OCI-LY3 (cell line): Measurements from ENCODE around the gene AUTS2.

ENCODE experiments used
- H2AFZ ChIP-seq: fragments of 200-600, 300-600 bp; shearing (Covaris generic); 2 replicates; pipeline ENCODE4 v1.6.0; 2014; ENCODE audit warnings: antibody characterized with exemption, low read depth, low read length
- H3K27ac ChIP-seq: fragments of 200-600, 300-600 bp; sonication (generic); 2 replicates; pipeline ENCODE4 v1.5.1; 2014; ENCODE audit warnings: mild to moderate bottlenecking, low read length, moderate library complexity, mixed read lengths
- H3K27me3 ChIP-seq: fragments of 200-600, 300-600 bp; sonication (generic); 2 replicates; pipeline ENCODE4 v1.6.1; 2014; ENCODE audit warnings: low read depth, low read length, mixed read lengths
- H3K36me3 ChIP-seq: fragments of 200-600, 300-600 bp; sonication (generic); replicated peaks from 2 replicates; pipeline ENCODE3; 2014; ENCODE audit warnings: low read depth, low read length, mixed read lengths
- H3K4me1 ChIP-seq: fragments of 300-600, 200-600 bp; sonication (generic); 2 replicates; pipeline ENCODE4 v1.6.1; 2014; ENCODE audit warnings: low read length, mixed read lengths
- H3K4me2 ChIP-seq: fragments of 200-600, 300-600 bp; sonication (generic); 2 replicates; pipeline ENCODE4 v1.6.1; 2014; ENCODE audit warnings: low read length, mixed read lengths
- H3K4me3 ChIP-seq: fragments of 300-600, 200-600 bp; sonication (generic); 2 replicates; pipeline ENCODE4 v1.5.1; 2014; ENCODE audit warnings: antibody characterized with exemption, mild to moderate bottlenecking, low read length, moderate library complexity
- H3K79me2 ChIP-seq: fragments of 300-600, 200-600 bp; shearing (Covaris generic); 2 replicates; pipeline ENCODE4 v1.6.1; 2014; ENCODE audit warnings: mild to moderate bottlenecking, low read length, mixed read lengths
- H3K9ac ChIP-seq: fragments of 300-600, 200-600 bp; shearing (Covaris generic); 2 replicates; pipeline ENCODE4 v1.6.0; 2014; ENCODE audit warnings: mild to moderate bottlenecking, low read length, moderate library complexity
- H3K9me3 ChIP-seq: fragments of 200-600, 300-600 bp; shearing (Covaris generic); 2 replicates; pipeline ENCODE4 v1.6.1; 2014; ENCODE audit warnings: low read length, mixed read lengths; ENCODE audit not compliant: insufficient read depth
- H4K20me1 ChIP-seq: fragments of 200-600, 300-600 bp; sonication (generic); 2 replicates; pipeline ENCODE4 v1.6.1; 2016; ENCODE audit warnings: low read length, mixed read lengths; ENCODE audit not compliant: insufficient read depth
- CTCF ChIP-seq: fragments of 200-600, 300-600 bp; sonication (generic); IDR thresholded peaks from 2 replicates; pipeline ENCODE4 v1.5.1; 2014; ENCODE audit warnings: antibody characterized with exemption, low read length, low read depth
- EZH2phosphoT487 ChIP-seq: fragments of 200-600 bp; shearing (Covaris generic); IDR thresholded peaks from 2 replicates; pipeline ENCODE4 v1.6.1; 2018; ENCODE audit warnings: antibody characterized with exemption, mixed run types, low read depth

The AUTS2 gene

GRCh38 chr7:70598976-70599375 is 1000.7 kb downstream of the AUTS2 start:
- H2AFZ ChIP-seq: no peak overlapping the region
- no peaks in the 10 kb centered on the region for H3K36me3 ChIP-seq
- H3K9ac ChIP-seq: no peak overlapping the region
- no peak overlapping the region for H3K4me3 ChIP-seq
- TF ChIP-seq EZH2phosphoT487: no peak
- TF ChIP-seq CTCF: no peak
- no peaks in the 10 kb centered on the region for H4K20me1 ChIP-seq
- H3K27ac ChIP-seq: no peak overlapping the region
- H3K9me3 ChIP-seq: no peaks in the 10 kb centered on the region
- no peaks in the 10 kb centered on the region for H3K27me3 ChIP-seq
- H3K79me2 ChIP-seq: no peaks in the 10 kb centered on the region
- H3K4me1 ChIP-seq: no peaks in the 10 kb centered on the region
- H3K4me2 ChIP-seq: no peak overlapping the region

GRCh38 chr7:70599446-70600190 is 1001.3 kb downstream of the AUTS2 start:
- Histone ChIP-seq H3K4me1 (no peaks in the 10 kb centered on the region), H3K4me3 (no peak overlapping the region), H3K4me2 (no peak overlapping the region), H3K27ac (no peak overlapping the region), H3K9ac (no peak overlapping the region), H3K9me3 (no peaks in the 10 kb centered on the region), H3K36me3 (no peaks in the 10 kb centered on the region), H4K20me1 (no peaks in the 10 kb centered on the region), H2AFZ (no peak overlapping the region), H3K27me3 (no peaks in the 10 kb centered on the region), H3K79me2 (no peaks in the 10 kb centered on the region)
- TF ChIP-seq CTCF (no peak), EZH2phosphoT487 (no peak)

- TF ChIP-seq EZH2phosphoT487: no peak
- no peak for TF ChIP-seq CTCF
These were observed 1002.7 kb downstream of the AUTS2 start for GRCh38 chr7:70600993-70601392.

GRCh38 chr7:70602117-70602516 is 1003.8 kb downstream of the AUTS2 start:
- no peaks in the 10 kb centered on the region for H3K79me2 ChIP-seq
- no peaks in the 10 kb centered on the region for H3K9me3 ChIP-seq
- H3K4me3 ChIP-seq: no peak overlapping the region
- no peak overlapping the region for H3K27ac ChIP-seq
- H3K4me1 ChIP-seq: no peaks in the 10 kb centered on the region
- H2AFZ ChIP-seq: no peak overlapping the region
- no peak overlapping the region for H3K4me2 ChIP-seq
- TF ChIP-seq CTCF: no peak
- no peak overlapping the region for H3K9ac ChIP-seq
- no peaks in the 10 kb centered on the region for H3K27me3 ChIP-seq
- no peaks in the 10 kb centered on the region for H3K36me3 ChIP-seq
- H4K20me1 ChIP-seq: no peaks in the 10 kb centered on the region

More at GRCh38 chr7:70600993-70601392, 1002.7 kb downstream of the AUTS2 start:
- Histone ChIP-seq H3K36me3 (no peaks in the 10 kb centered on the region), H2AFZ (no peak overlapping the region), H3K9me3 (no peaks in the 10 kb centered on the region), H3K79me2 (no peaks in the 10 kb centered on the region), H3K4me3 (no peak overlapping the region), H3K27me3 (no peaks in the 10 kb centered on the region), H3K4me1 (no peaks in the 10 kb centered on the region), H3K4me2 (no peak overlapping the region), H3K9ac (no peak overlapping the region), H3K27ac (no peak overlapping the region), H4K20me1 (no peaks in the 10 kb centered on the region)
